Anterior cingulate cortex (tissue), 58 donors: ENCODE results near the gene IQCC.
"Not testable (repeated sequence)": the region's sequence is repeated elsewhere in the genome, so short reads cannot be mapped to it uniquely, and the experiment has no call there.

Experiments
- DNase-seq, 58 donors: peaks; one replicate each; lab custom pipeline; 2025; lab: John Stamatoyannopoulos, UW

Gene IQCC

GRCh38 chr1:32205401-32206370 lies at the start of gene IQCC:
IQCC (plus strand) TSS chr1:32205671; CDS start chr1:32205682, 11 bp downstream.
- DNase-seq, result peak; percentile 26 to 90 (median 80)

- no peak for DNase-seq
Measured at GRCh38 chr1:32159189-32159588, 46.3 kb upstream of the IQCC start.

- DNase-seq, result no peak
Measured at GRCh38 chr1:32163405-32163804, 42.1 kb upstream of the IQCC start.

GRCh38 chr1:32165633-32166032 lies 39.8 kb upstream of the IQCC start:
- DNase-seq, result not testable (repeated sequence)

- DNase-seq, result no peak
Measured at GRCh38 chr1:32170991-32171390, 34.5 kb upstream of the IQCC start.

- DNase-seq, result no peak
Measured at GRCh38 chr1:32172621-32173245, 32.7 kb upstream of the IQCC start.

GRCh38 chr1:32178380-32179192 lies 26.9 kb upstream of the IQCC start:
- no peak for DNase-seq

- DNase-seq, result peak in 1 of 58 donors; percentile 55
Measured at GRCh38 chr1:32179193-32179442, 26.4 kb upstream of the IQCC start.

- peak; percentile 66 to 99 (median 91) for DNase-seq
Measured at GRCh38 chr1:32179443-32180185, 25.9 kb upstream of the IQCC start, which contains the start of gene TXLNA. TXLNA (plus strand) TSS chr1:32179675; CDS start chr1:32180346, 671 bp downstream.

GRCh38 chr1:32180186-32181060 lies 25.0 kb upstream of the IQCC start:
- peak in 29 of 58 donors; percentile 9 to 69 (median 37) for DNase-seq

GRCh38 chr1:32181065-32181464 lies 24.4 kb upstream of the IQCC start:
- no peak for DNase-seq

- DNase-seq, result no peak
Measured at GRCh38 chr1:32181563-32181962, 23.9 kb upstream of the IQCC start.

- peak in 1 of 58 donors; percentile 23 for DNase-seq
Measured at GRCh38 chr1:32182060-32182459, 23.4 kb upstream of the IQCC start.

GRCh38 chr1:32184650-32185049 lies 20.8 kb upstream of the IQCC start:
- no peak for DNase-seq

GRCh38 chr1:32186077-32186476 lies 19.4 kb upstream of the IQCC start:
- DNase-seq, result no peak

GRCh38 chr1:32186491-32186890 lies 19.0 kb upstream of the IQCC start:
- DNase-seq, result no peak

GRCh38 chr1:32187850-32188249 lies 17.6 kb upstream of the IQCC start:
- DNase-seq, result no peak

GRCh38 chr1:32192220-32192948 lies 13.1 kb upstream of the IQCC start:
- no peak for DNase-seq

GRCh38 chr1:32194984-32195383 lies 10.5 kb upstream of the IQCC start:
- DNase-seq, result no peak
